Smooth muscle cell (in vitro differentiated cells): ENCODE results near the gene GPR152. TPM values are rescaled to one million over a fixed set of nuclear protein-coding genes. Genes with fewer than 3 reads are reported as not detected.

Experiments
- DNase-seq: peaks from one replicate; lab custom pipeline; 2025; ENCODE audit not compliant: unreplicated experiment; lab: John Stamatoyannopoulos, UW
- H2AFZ ChIP-seq: fragments of 200-600 bp; sonication (generic); 2 replicates; pipeline ENCODE4 v1.6.0; 2016; ENCODE audit warnings: antibody characterized with exemption, low read depth, mild to moderate bottlenecking
- H3F3A ChIP-seq: fragments of 200-600 bp; sonication (generic); 2 replicates; pipeline ENCODE4 v1.6.0; 2017; ENCODE audit warnings: antibody characterized with exemption, low read depth
- H3K27ac ChIP-seq: fragments of 200-600 bp; sonication (generic); 2 replicates; pipeline ENCODE4 v1.5.1; 2016; ENCODE audit warnings: low read depth, mild to moderate bottlenecking
- H3K27me3 ChIP-seq: fragments of 200-600 bp; sonication (generic); 2 replicates; pipeline ENCODE4 v1.6.1; 2016; ENCODE audit warnings: low read depth, mild to moderate bottlenecking
- H3K36me3 ChIP-seq: fragments of 200-600 bp; sonication (generic); 2 replicates; pipeline ENCODE4 v1.5.1; 2016; ENCODE audit warnings: low read depth
- H3K4me1 ChIP-seq: fragments of 200-600 bp; sonication (generic); 2 replicates; pipeline ENCODE4 v1.5.1; 2016; ENCODE audit warnings: low read depth
- H3K4me2 ChIP-seq: fragments of 200-600 bp; sonication (generic); 2 replicates; pipeline ENCODE4 v1.6.0; 2016; ENCODE audit warnings: mild to moderate bottlenecking
- H3K4me3 ChIP-seq: fragments of 200-600 bp; sonication (generic); 2 replicates; pipeline ENCODE4 v1.5.1; 2016; ENCODE audit warnings: mild to moderate bottlenecking
- H3K79me2 ChIP-seq: fragments of 200-600 bp; sonication (generic); 2 replicates; pipeline ENCODE4 v1.6.0; 2016; ENCODE audit warnings: low read depth, mild to moderate bottlenecking
- H3K9ac ChIP-seq: fragments of 200-600 bp; sonication (generic); 2 replicates; pipeline ENCODE4 v1.6.0; 2016; ENCODE audit warnings: low read depth
- H3K9me3 ChIP-seq: fragments of 200-600 bp; sonication (generic); replicated peaks from 2 replicates; pipeline ENCODE4 v1.5.1; 2016; ENCODE audit warnings: low read depth
- H4K20me1 ChIP-seq: fragments of 200-600 bp; sonication (generic); 2 replicates; pipeline ENCODE4 v1.6.0; 2016; ENCODE audit warnings: low read depth
- CTCF ChIP-seq: fragments of 200-600 bp; sonication (generic); IDR thresholded peaks from 2 replicates; pipeline ENCODE4 v1.5.1; 2017; ENCODE audit warnings: borderline replicate concordance, mild to moderate bottlenecking, antibody characterized with exemption; ENCODE audit not compliant: insufficient read depth, poor library complexity, severe bottlenecking
- WGBS: methylation state at CpG from one replicate; pipeline ENCODE4 v1.1.7; 2016; ENCODE audit warnings: low lambda C conversion rate; 5-methylcytosine and 5-hydroxymethylcytosine counted together
- polyA plus RNA-seq: library from polyadenylated mRNA; unstranded; fragments of >200 nt; fragmentation: Nextera tagmentation; extraction: Ambion mirVana; gene quantifications from 2 replicates; pipeline ENCODE4 v1.2.1, GENCODE V29; 2016
- total RNA-seq: library from RNA; depleted of rRNA; stranded (reverse); fragments of >200 nt; gene quantifications from 2 replicates; pipeline ENCODE4 v1.2.3, GENCODE V29; 2014

The GPR152 gene
- total and polyA plus RNA-seq, 2 experiments from 2014 or later, result 0.27 TPM; not detected in 1

GRCh38 chr11:67409261-67409666 lies 43.3 kb downstream of the GPR152 start:
- no peaks in the 10 kb centered on the region for H3F3A ChIP-seq
- H3K9ac ChIP-seq, result no peak overlapping the region
- H3K9me3 ChIP-seq, result no peaks in the 10 kb centered on the region
- no peaks in the 10 kb centered on the region for H3K79me2 ChIP-seq
- 89% methylated on average over 20 of the region's 24 CpGs for WGBS
- H2AFZ ChIP-seq, result no peak overlapping the region
- H3K27me3 ChIP-seq, result peaks cover 12% of the 10 kb centered on the region
- no peaks in the 10 kb centered on the region for H4K20me1 ChIP-seq
- peaks cover 6% of the 10 kb centered on the region for H3K4me1 ChIP-seq
- no peak overlapping the region for H3K4me2 ChIP-seq
- no peaks in the 10 kb centered on the region for H3K36me3 ChIP-seq
- H3K4me3 ChIP-seq, result no peak overlapping the region
- TF ChIP-seq CTCF, result no peak
- no peak overlapping the region for H3K27ac ChIP-seq
- DNase-seq, result no peak

- H3K79me2 ChIP-seq, result no peaks in the 10 kb centered on the region
- H3K9ac ChIP-seq, result no peak overlapping the region
- no peaks in the 10 kb centered on the region for H4K20me1 ChIP-seq
- no peak overlapping the region for H3K4me3 ChIP-seq
- 92% methylated on average over 18 of the region's 18 CpGs for WGBS
- peaks cover 12% of the 10 kb centered on the region for H3K27me3 ChIP-seq
- H2AFZ ChIP-seq, result no peak overlapping the region
- TF ChIP-seq CTCF, result no peak
- no peaks in the 10 kb centered on the region for H3K36me3 ChIP-seq
- no peak for DNase-seq
- no peaks in the 10 kb centered on the region for H3F3A ChIP-seq
- peaks cover 6% of the 10 kb centered on the region for H3K4me1 ChIP-seq
- H3K27ac ChIP-seq, result no peak overlapping the region
- no peak overlapping the region for H3K4me2 ChIP-seq
- no peaks in the 10 kb centered on the region for H3K9me3 ChIP-seq
These were observed 43.9 kb downstream of the GPR152 start for GRCh38 chr11:67408437-67409200.

- H2AFZ ChIP-seq, result no peak overlapping the region
- H3K27me3 ChIP-seq, result peaks cover 10% of the 10 kb centered on the region
- no peak for DNase-seq
- no peaks in the 10 kb centered on the region for H3F3A ChIP-seq
- peaks cover 6% of the 10 kb centered on the region for H3K4me1 ChIP-seq
- TF ChIP-seq CTCF, result no peak
- H3K4me3 ChIP-seq, result no peak overlapping the region
- no peaks in the 10 kb centered on the region for H3K36me3 ChIP-seq
- H3K27ac ChIP-seq, result no peak overlapping the region
- no peak overlapping the region for H3K9ac ChIP-seq
- 83% methylated on average over 12 of the region's 12 CpGs for WGBS
- no peaks in the 10 kb centered on the region for H3K79me2 ChIP-seq
- H3K9me3 ChIP-seq, result no peaks in the 10 kb centered on the region
- H4K20me1 ChIP-seq, result no peaks in the 10 kb centered on the region
- no peak overlapping the region for H3K4me2 ChIP-seq
These were observed 44.8 kb downstream of the GPR152 start for GRCh38 chr11:67407688-67408163.
